Measurements from ENCODE around the gene FNDC3A.

DNA sequence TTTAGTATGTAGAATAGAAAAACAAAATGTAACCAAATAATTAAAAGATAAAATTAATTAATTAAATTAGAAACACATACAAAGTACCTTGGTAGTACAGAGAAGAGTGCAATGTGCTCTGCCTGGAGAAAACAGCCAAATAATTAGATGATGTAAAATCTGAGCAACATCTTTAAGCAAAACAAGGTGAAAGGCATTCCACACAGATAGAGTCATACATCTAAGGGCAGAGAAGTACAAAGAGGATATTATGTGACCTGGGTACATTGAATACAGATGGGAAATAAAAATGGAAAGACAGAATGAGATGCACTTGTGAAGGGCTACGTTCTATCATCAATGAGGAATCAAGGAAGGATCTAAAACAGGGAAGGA lies 25.2 kb upstream of the FNDC3A start:
- TF ChIP-seq YY1 (IDR thresholded peaks at IDR 0.05; ENCODE audit: low read depth) (no peak), RAD21 (IDR thresholded peaks at IDR 0.05; ENCODE audit: low read length) (no peak), FOSL2 (IDR thresholded peaks at IDR 0.05; ENCODE audit: borderline replicate concordance, low read depth) (peak; percentile 49; the same call in 1 of the 2 replicates), EP300 (IDR thresholded peaks at IDR 0.05; ENCODE audit: borderline replicate concordance in 1 of 2, low read depth in 1 of 2, low read length in 1 of 2) (no peak; a peak in 1 of 4 replicates), MXI1 (IDR thresholded peaks at IDR 0.05; ENCODE audit: low read depth, low read length) (no peak), POLR2AphosphoS5 (IDR thresholded peaks at IDR 0.05; ENCODE audit: low read depth, low read length) (no peak; the same call in 1 of the 2 replicates)
- TF ChIP-seq, protein P1, sequence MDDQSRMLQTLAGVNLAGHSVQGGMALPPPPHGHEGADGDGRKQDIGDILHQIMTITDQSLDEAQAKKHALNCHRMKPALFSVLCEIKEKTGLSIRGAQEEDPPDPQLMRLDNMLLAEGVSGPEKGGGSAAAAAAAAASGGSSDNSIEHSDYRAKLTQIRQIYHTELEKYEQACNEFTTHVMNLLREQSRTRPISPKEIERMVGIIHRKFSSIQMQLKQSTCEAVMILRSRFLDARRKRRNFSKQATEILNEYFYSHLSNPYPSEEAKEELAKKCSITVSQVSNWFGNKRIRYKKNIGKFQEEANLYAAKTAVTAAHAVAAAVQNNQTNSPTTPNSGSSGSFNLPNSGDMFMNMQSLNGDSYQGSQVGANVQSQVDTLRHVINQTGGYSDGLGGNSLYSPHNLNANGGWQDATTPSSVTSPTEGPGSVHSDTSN (IDR thresholded peaks at IDR 0.05) = no peak; the same call in 1 of the 2 replicates
- TF ChIP-seq, protein P2, sequence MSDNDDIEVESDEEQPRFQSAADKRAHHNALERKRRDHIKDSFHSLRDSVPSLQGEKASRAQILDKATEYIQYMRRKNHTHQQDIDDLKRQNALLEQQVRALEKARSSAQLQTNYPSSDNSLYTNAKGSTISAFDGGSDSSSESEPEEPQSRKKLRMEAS (IDR thresholded peaks at IDR 0.05; ENCODE audit: low read depth) = no peak
- TF ChIP-seq, protein P3, sequence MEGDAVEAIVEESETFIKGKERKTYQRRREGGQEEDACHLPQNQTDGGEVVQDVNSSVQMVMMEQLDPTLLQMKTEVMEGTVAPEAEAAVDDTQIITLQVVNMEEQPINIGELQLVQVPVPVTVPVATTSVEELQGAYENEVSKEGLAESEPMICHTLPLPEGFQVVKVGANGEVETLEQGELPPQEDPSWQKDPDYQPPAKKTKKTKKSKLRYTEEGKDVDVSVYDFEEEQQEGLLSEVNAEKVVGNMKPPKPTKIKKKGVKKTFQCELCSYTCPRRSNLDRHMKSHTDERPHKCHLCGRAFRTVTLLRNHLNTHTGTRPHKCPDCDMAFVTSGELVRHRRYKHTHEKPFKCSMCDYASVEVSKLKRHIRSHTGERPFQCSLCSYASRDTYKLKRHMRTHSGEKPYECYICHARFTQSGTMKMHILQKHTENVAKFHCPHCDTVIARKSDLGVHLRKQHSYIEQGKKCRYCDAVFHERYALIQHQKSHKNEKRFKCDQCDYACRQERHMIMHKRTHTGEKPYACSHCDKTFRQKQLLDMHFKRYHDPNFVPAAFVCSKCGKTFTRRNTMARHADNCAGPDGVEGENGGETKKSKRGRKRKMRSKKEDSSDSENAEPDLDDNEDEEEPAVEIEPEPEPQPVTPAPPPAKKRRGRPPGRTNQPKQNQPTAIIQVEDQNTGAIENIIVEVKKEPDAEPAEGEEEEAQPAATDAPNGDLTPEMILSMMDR (IDR thresholded peaks at IDR 0.05) = no peak
- TF ChIP-seq, protein P4, sequence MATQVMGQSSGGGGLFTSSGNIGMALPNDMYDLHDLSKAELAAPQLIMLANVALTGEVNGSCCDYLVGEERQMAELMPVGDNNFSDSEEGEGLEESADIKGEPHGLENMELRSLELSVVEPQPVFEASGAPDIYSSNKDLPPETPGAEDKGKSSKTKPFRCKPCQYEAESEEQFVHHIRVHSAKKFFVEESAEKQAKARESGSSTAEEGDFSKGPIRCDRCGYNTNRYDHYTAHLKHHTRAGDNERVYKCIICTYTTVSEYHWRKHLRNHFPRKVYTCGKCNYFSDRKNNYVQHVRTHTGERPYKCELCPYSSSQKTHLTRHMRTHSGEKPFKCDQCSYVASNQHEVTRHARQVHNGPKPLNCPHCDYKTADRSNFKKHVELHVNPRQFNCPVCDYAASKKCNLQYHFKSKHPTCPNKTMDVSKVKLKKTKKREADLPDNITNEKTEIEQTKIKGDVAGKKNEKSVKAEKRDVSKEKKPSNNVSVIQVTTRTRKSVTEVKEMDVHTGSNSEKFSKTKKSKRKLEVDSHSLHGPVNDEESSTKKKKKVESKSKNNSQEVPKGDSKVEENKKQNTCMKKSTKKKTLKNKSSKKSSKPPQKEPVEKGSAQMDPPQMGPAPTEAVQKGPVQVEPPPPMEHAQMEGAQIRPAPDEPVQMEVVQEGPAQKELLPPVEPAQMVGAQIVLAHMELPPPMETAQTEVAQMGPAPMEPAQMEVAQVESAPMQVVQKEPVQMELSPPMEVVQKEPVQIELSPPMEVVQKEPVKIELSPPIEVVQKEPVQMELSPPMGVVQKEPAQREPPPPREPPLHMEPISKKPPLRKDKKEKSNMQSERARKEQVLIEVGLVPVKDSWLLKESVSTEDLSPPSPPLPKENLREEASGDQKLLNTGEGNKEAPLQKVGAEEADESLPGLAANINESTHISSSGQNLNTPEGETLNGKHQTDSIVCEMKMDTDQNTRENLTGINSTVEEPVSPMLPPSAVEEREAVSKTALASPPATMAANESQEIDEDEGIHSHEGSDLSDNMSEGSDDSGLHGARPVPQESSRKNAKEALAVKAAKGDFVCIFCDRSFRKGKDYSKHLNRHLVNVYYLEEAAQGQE (IDR thresholded peaks at IDR 0.05; ENCODE audit: low read depth, low read length) = no peak
- TF ChIP-seq, protein P5, sequence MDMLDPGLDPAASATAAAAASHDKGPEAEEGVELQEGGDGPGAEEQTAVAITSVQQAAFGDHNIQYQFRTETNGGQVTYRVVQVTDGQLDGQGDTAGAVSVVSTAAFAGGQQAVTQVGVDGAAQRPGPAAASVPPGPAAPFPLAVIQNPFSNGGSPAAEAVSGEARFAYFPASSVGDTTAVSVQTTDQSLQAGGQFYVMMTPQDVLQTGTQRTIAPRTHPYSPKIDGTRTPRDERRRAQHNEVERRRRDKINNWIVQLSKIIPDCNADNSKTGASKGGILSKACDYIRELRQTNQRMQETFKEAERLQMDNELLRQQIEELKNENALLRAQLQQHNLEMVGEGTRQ (IDR thresholded peaks at IDR 0.05; ENCODE audit: borderline replicate concordance, low read depth, low read length) = no peak

Data from SK-N-SH (cell line).